Spleen (tissue), 7 donors: ENCODE results near the gene ADRB1.

Experiments
- CTCF ChIP-seq, 11 experiments: fragments of 200-600 bp in 7 of 11; fragments of 450-650 bp in 4 of 11; sonication (generic) in 4 of 11; IDR thresholded peaks in 8 of 11; conservative IDR thresholded peaks in 3 of 11; 1 replicate in 7 of 11; 2 replicates in 4 of 11; pipeline versions ENCODE4 v1.4.0 to v1.8.0; 2016 to 2021; ENCODE audit warnings: antibody characterized with exemption in 11 of 11, inconsistent platforms in 4 of 11, mild to moderate bottlenecking in 1 of 11
- POLR2A ChIP-seq, 3 donors: fragments of 450-650 bp; IDR thresholded peaks; one replicate each; pipeline ENCODE4 v1.5.1; 2017; ENCODE audit warnings: antibody characterized with exemption in 3 of 3, mild to moderate bottlenecking in 1 of 3
- donor health status: DM: no; HTN: no; CAD: no; lungs with moderate emphysema.
- donor health status: DM: no; HTN: no; CAD: no.
- donor health status: DM: no; HTN: no; CAD: no.

GRCh38 chr10:114061789-114062188 lies 18.1 kb downstream of the ADRB1 start:
- TF ChIP-seq CTCF (IDR thresholded peaks at IDR 0.05 in 8 of 11, conservative IDR thresholded peaks at IDR 0.05 in 3 of 11) (no peak), POLR2A (IDR thresholded peaks at IDR 0.05) (no peak)
